Heart left ventricle (tissue), 13 donors: ENCODE results near the gene GAP43.

Source experiments
- CTCF ChIP-seq, 12 donors: fragments of 200-600 bp; sonication (generic) in 4 of 12; IDR thresholded peaks; one replicate each; pipeline versions ENCODE4 v1.5.0 to v1.8.0; 2018 to 2022; ENCODE audit warnings: antibody characterized with exemption in 12 of 12, mild to moderate bottlenecking in 5 of 12
- POLR2A ChIP-seq, 2 donors: fragments of 450-650 bp; IDR thresholded peaks; one replicate each; pipeline ENCODE4 v1.6.1; 2017; ENCODE audit warnings: antibody characterized with exemption in 2 of 2, mild to moderate bottlenecking in 2 of 2, moderate library complexity in 2 of 2
- donor health status: ischemic (EF 13 %, LVEDD 7.1; RV severe dilation, severe dysfunction).
- donor health status: DM: no; HTN: yes; CAD: no.
- donor health status: DM: no; HTN: no; CAD: no.
- donor health status: ischemic (EF 25% LVEDD 6.9; RV normal size, moderate dysfunction).
- donor health status: ischemic (EF 25% LVEDD 5.7; RV mildly dilated, moderate dysfunction).
- donor health status: ischemic (EF 35%, LVEDD 5.7; RV mildly dilated, moderate dysfunction).
- donor health status: nonischemic (EF 11% LVEDD 7.7; RV severe dilation, severe dysfunction).
- donor health status: DM: yes; HTN: yes; CAD: no.
- donor health status: PGD.
- donor health status: ischemic (EF 29% LVEDD 5.4; RV normal size, mild dysfunction).
- donor health status: nonischemic (EF 23%, LVEDD 6.1; RV moderate dilation, normal function).

DNA sequence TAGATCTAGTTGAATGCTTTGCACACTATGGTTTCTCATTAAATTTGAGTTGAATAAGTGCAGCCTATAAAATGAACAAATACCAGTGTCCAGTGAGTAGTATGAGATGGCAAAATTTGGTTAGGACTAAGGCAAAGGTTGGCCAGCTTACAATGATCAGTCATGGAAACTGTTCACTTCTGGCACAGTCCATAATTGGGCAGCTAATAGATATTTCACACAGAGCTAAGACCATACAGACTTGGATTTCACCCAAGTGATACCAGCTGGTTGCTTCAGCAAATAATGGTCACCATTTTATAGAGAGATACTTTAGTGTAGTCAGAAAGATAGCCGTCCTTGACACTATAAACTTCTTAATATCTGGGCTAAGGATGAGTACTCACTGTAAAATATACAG is 15.7 kb downstream of the GAP43 start:
- no peak for TF ChIP-seq CTCF (IDR thresholded peaks at IDR 0.05)
- no peak for TF ChIP-seq POLR2A (IDR thresholded peaks at IDR 0.05)
